Measurements from ENCODE around the gene MIA. TPM values are rescaled to one million over a fixed set of nuclear protein-coding genes. Genes with fewer than 3 reads are reported as not detected.

The MIA gene
- total RNA-seq, 4 donors from 2014 or later = 2.1 to 4.1 (median 2.7) TPM

DNA sequence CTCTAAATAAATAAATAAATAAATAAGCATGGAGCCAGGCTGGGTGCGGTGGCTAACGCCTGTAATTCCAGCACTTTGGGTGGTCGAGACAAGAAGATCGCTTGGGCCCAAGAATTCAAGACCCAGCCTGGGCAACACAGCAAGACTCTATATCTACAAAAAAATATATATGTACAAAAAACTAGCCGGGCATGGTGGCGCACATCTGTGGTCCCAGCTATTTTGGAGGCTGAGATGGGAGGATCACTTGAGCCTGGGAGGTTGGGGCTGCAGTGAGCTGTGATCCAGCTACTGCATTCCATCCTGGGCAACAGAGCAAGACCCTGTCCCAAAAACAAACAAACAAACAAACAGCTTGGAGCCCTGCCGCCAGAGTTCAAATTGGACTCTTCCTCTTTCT, 27.8 kb upstream of the MIA start:
- intact Hi-C loops (cut with DNase I) = no loop called here
- 95% methylated on average over 7 of the region's 7 CpGs for WGBS
- peaks cover 0 to 10% (median 0%) of the 10 kb centered on the region in 4 donors for H3K36me3 ChIP-seq

DNA sequence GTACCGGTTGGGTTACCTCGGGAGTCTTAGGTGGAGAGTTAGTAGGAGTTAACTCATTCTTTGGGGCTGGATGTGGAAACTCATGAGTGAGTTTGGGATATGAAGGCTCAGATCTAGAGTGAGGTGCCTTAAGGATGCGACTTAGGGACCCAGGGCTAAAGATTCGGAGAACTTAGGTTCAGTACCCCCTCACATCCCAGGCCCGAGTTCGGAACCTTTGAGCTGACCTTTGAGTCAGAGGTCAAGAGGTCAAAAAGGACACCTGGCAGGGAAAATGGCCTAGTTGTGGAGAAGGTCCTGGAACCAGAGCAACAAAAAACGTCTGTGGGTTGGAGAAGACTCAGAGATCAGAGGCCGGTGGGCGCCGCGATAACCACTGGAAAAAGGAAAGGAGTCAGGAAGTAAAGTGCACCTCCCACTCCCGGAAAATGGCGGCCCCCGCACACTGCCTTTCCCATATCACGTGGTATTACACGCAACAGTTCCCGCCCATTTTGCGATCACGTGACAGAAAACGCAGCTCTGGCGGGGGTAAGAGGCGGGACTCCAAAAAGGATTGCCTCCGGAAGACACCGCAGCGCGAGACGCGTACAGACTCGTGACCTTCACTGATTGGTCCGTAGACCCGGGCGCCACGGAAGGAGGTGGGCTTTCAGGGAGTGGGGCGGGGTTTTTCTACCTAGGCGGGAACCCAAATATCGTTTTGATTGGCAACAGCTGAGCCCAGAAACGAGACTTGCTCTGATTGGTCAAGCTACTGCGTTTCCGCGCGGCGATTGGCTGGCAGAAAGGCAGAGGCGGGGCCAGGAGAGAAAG, 25.1 kb upstream of the MIA start, which contains the start of gene ACTMAP:
TSS of gene ACTMAP (minus strand) at position 420 of the 816 bp plus-strand sequence. CDS start 674 bp downstream, outside the sequence.
- peaks cover 45 to 61% (median 58%) of the 10 kb centered on the region in 4 donors for H3K4me1 ChIP-seq
- peaks cover 0 to 12% (median under 1%) of the 10 kb centered on the region in 4 donors for H3K36me3 ChIP-seq
- H3K4me3 ChIP-seq = peak within 1 kb of the TSS; percentile 65 to 82 (median 72)
- TF ChIP-seq POLR2AphosphoS5 (IDR thresholded peaks at IDR 0.05) (peak; percentile 94 to 98), EP300 (IDR thresholded peaks at IDR 0.05) (no peak), POLR2A (IDR thresholded peaks at IDR 0.05; ENCODE audit: low read depth) (peak; percentile 64)
- TF ChIP-seq, protein P1, sequence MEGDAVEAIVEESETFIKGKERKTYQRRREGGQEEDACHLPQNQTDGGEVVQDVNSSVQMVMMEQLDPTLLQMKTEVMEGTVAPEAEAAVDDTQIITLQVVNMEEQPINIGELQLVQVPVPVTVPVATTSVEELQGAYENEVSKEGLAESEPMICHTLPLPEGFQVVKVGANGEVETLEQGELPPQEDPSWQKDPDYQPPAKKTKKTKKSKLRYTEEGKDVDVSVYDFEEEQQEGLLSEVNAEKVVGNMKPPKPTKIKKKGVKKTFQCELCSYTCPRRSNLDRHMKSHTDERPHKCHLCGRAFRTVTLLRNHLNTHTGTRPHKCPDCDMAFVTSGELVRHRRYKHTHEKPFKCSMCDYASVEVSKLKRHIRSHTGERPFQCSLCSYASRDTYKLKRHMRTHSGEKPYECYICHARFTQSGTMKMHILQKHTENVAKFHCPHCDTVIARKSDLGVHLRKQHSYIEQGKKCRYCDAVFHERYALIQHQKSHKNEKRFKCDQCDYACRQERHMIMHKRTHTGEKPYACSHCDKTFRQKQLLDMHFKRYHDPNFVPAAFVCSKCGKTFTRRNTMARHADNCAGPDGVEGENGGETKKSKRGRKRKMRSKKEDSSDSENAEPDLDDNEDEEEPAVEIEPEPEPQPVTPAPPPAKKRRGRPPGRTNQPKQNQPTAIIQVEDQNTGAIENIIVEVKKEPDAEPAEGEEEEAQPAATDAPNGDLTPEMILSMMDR (IDR thresholded peaks at IDR 0.05) = no peak
- peak within 1 kb of the TSS; percentile 89 to 98 (median 92) for H3K27ac ChIP-seq (replicated peaks in 1 of 4)
- no peaks in the 10 kb centered on the region for H3K27me3 ChIP-seq
- no peaks in the 10 kb centered on the region for H3K9me3 ChIP-seq
- intact Hi-C loops (cut with DNase I) = loop anchor here (5.0 kb wide), 2 partner anchors 47 to 67 kb away; partner anchors contain the start of gene EGLN2
- peak; percentile 100 for DNase-seq (ENCODE audit: extremely low spot score)
- WGBS = under 1% methylated on average over 31 of the region's 43 CpGs

More for the DNA sequence above, 27.8 kb upstream of the MIA start:
- TF ChIP-seq POLR2AphosphoS5 (IDR thresholded peaks at IDR 0.05) (no peak), EP300 (IDR thresholded peaks at IDR 0.05) (no peak), POLR2A (IDR thresholded peaks at IDR 0.05; ENCODE audit: low read depth) (no peak)
- TF ChIP-seq, protein P1 (IDR thresholded peaks at IDR 0.05) = no peak
- Histone ChIP-seq H3K4me3 (no peak overlapping the region), H3K9me3 (no peaks in the 10 kb centered on the region), H3K4me1 (peaks cover 26 to 46% (median 40%) of the 10 kb centered on the region in 4 donors), H3K27ac (replicated peaks in 1 of 4) (no peak overlapping the region), H3K27me3 (no peaks in the 10 kb centered on the region)
- DNase-seq (ENCODE audit: extremely low spot score) = no peak

DNA sequence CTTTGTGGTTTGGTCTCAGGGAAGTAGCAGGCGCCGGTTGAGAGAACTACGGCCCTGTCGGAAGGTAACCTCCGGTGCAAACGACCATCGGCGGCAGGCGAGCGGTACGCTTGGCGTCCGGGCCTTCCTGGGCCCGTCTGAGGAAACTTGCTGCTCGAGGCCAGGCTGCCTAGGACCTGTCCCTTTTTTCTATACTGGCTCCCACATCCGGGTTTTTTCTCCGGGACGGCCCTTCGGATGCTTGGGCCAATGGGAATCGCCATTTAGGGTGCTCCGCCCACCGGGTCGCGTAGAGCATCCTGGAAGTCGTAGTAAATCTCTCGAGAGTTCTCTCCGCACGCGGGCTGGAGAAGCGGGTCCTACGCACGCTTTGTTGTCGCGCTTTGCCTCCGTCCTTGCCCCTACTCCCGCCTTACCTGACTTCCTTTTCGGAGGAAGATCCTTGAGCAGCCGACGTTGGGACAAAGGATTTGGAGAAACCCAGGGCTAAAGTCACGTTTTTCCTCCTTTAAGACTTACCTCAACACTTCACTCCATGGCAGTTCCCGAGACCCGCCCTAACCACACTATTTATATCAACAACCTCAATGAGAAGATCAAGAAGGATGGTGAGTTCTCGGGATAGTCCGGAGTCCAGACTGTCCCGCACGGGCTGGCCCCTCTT, 24.3 kb upstream of the MIA start, which contains the start of gene SNRPA:
TSS of gene SNRPA (plus strand) at position 330 of the 664 bp plus-strand sequence. CDS start at position 536, 206 bp downstream.
- peak within 1 kb of the TSS; percentile 65 to 82 (median 72) for H3K4me3 ChIP-seq
- TF ChIP-seq, protein P1 (IDR thresholded peaks at IDR 0.05) = peak in 1 of 3 experiments; percentile 17
- TF ChIP-seq EP300 (IDR thresholded peaks at IDR 0.05) = no peak
- peak; percentile 90 to 96 for TF ChIP-seq POLR2AphosphoS5 (IDR thresholded peaks at IDR 0.05)
- TF ChIP-seq POLR2A (IDR thresholded peaks at IDR 0.05; ENCODE audit: low read depth) = peak; percentile 76
- H3K27ac ChIP-seq (replicated peaks in 1 of 4) = peak within 1 kb of the TSS; percentile 89 to 98 (median 92)
- H3K36me3 ChIP-seq = peaks cover 4 to 20% (median 7%) of the 10 kb centered on the region in 4 donors
- DNase-seq (ENCODE audit: extremely low spot score) = peak; percentile 100
- under 1% methylated on average over 25 of the region's 46 CpGs for WGBS
- intact Hi-C loops (cut with DNase I) = loop anchor here (5.0 kb wide), 2 partner anchors 46 to 66 kb away; partner anchors contain the start of gene EGLN2
- H3K4me1 ChIP-seq = peaks cover 46 to 64% (median 59%) of the 10 kb centered on the region in 4 donors
- H3K27me3 ChIP-seq = no peaks in the 10 kb centered on the region
- no peaks in the 10 kb centered on the region for H3K9me3 ChIP-seq

DNA sequence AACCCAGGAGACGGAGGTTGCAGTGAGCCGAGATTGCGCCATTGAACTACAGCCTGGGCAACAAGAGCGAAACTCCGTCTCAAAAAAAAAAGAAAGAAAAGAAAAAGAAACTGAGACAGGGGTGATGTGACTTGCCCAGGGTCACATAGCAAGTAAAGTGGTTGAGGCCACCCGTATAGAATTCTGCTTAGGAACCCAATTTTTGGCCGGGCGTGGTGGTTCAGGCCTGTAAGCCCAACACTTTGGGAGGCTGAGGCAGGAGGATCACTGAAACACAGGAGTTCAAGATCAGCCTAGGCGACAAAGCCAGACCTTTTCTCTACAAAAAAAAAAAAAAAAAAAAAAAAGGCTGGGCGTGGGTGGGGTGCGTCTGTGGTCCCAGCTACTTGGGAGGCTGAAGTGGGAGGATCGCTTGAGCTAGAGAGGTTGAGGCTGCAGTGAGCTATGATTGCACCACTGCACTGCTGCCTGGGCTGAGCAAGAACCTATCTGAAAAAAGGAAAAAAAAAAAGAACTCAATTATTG, 23.0 kb upstream of the MIA start:
- no peaks in the 10 kb centered on the region for H3K27me3 ChIP-seq
- H3K9me3 ChIP-seq = no peaks in the 10 kb centered on the region
- peaks cover 7 to 33% (median 19%) of the 10 kb centered on the region in 4 donors for H3K36me3 ChIP-seq
- WGBS = 84% methylated on average over 12 of the region's 12 CpGs
- H3K27ac ChIP-seq (replicated peaks in 1 of 4) = peak overlapping the region; percentile 89 to 98 (median 92)
- no peak for DNase-seq (ENCODE audit: extremely low spot score)
- intact Hi-C loops (cut with DNase I) = loop anchor here (5.0 kb wide), 2 partner anchors 45 to 65 kb away; partner anchors contain the start of gene EGLN2
- H3K4me1 ChIP-seq = peaks cover 51 to 77% (median 71%) of the 10 kb centered on the region in 4 donors
- TF ChIP-seq, protein P1 (IDR thresholded peaks at IDR 0.05) = no peak
- TF ChIP-seq EP300 (IDR thresholded peaks at IDR 0.05) (no peak), POLR2AphosphoS5 (IDR thresholded peaks at IDR 0.05) (no peak), POLR2A (IDR thresholded peaks at IDR 0.05; ENCODE audit: low read depth) (no peak)
- H3K4me3 ChIP-seq = peak overlapping the region; percentile 65 to 82 (median 72)
